ENCODE measurements around the gene MRI1. TPM values are rescaled to one million over a fixed set of nuclear protein-coding genes. Genes with fewer than 3 reads are reported as not detected.

The MRI1 gene
- 35.5 and 38.2 TPM in 2 replicates for total RNA-seq

DNA sequence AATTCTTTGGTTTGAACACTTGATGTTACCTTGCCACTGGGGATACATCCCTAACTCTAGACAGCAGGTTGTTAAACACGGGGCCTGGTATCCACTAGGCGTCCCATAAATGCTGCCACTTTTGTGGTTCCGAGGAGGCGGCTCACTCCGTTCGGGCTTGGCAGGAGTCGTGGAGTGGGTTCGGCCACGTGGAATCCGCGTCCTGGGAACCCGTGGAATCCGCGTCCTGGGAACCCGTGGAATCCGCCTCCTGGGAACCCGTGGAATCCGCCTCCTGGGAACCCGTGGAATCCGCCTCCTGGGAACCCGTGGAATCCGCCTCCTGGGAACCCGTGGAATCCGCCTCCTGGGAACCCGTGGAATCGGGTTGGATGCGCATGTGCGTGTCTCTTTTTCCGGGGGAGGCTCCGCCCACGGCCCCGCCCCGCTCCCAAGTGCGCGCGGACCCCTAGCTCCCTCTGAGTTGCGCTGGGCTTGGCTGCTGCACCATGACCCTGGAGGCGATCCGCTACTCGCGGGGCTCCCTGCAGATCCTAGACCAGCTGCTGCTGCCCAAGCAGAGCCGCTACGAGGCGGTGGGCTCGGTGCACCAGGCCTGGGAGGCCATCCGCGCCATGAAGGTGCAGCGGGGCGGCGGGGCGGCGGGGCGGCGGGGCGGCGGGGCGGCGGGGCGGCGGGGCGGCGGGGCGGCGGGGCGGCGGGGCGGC lies at the start of gene MRI1:
TSS of gene MRI1 (plus strand) at position 422 of the 707 bp plus-strand sequence. CDS start at position 489, 67 bp downstream.

DNA sequence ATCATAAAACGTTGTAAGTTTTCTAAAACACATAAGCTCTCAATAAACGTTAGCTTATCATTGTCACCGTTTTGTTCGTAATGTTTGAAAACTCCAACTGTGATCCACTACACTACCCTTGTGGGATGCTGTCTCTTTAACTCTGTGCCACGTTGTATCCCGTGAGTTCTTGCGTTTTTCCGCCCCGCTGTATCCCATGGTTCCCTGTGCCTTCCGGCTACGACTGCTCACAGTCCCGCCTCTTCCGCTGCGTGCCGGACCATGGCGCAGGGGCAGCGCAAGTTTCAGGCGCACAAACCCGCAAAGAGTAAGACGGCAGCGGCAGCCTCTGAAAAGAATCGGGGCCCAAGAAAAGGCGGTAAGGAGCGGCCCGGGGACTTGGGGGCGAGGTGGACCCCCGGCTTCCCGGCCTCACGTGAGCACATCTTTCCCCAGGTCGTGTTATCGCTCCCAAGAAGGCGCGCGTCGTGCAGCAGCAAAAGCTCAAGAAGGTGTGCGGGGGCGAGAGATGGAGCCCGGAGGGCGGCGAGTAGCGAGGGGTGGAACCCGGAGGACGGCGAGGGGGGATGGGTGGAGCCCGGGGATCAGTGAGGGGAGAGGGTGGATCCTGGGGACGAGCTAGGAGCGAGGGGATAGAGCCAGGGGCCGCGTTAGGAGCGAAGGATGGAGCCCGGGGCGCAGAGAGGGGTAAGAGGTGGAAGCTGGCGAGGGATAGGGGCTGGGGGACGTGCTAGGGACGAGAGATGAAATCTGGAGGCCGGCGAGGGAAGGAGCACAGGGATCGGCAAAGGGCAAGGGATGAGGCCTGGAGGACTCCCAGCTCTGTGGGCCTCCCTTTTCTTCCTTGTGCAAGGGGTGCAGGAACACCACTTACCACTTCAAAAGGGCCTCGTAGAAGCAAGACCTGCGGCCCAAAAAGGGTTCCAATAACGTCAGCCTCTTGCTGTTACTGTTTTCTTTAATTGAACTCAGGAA lies 10.2 kb downstream of the MRI1 start, which contains the start of gene C19orf53:
TSS of gene C19orf53 (plus strand) at position 240 of the 975 bp plus-strand sequence. CDS start at position 262, 22 bp downstream.

DNA sequence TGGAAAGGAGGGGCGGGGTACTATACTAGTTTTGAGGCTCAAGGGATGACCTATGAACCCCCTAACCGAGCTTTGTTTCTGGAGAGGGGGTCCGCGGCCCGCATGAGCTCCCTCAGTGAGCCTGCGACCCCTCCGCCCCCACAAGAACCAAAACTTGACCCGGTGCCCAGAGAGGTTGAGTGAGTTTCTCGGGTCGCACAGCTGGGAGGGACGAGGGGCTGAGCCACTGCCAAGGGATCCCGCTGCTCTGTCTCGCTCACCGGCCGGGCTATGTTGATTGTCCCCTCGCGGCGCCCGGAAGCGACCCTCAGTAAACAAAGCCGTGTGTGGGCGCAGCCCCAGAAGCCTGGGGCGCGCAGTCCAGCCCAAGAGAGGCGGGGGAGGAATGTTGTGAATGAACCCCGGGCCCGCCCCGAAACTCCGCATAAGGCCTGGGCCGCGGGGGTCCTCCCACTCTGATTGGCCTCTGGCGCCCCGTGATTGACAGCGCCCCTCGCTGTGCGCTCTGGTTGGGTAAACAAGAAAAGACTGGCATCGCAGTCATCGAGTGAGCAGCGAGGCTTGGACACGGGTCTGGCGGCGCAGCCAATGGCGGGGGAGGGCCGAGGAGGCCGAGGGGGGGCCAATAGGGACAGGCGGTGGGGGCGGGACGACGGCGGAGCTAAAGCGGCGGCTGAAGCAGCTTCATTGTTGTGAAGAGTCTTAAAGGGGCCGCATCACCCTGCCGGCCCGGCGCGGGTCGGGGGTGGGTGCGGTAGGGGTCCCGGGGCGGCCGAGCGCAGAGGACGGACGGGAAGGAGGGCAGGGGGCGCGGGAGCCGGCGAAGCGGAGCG lies 30.7 kb downstream of the MRI1 start, which contains the start of gene ZSWIM4:
TSS of gene ZSWIM4 (plus strand) at position 687 of the 833 bp plus-strand sequence. CDS start 206 bp downstream, outside the sequence.

Other genes starting within 250 kb of the MRI1 start
- 187 and 305 TPM in 2 replicates for gene C19orf53, start 9.9 kb downstream of the MRI1 start, total RNA-seq
- 3.8 and 6.7 TPM in 2 replicates for gene ZSWIM4, start 30.9 kb downstream of the MRI1 start, total RNA-seq
- gene NANOS3, start 112.6 kb downstream of the MRI1 start, total RNA-seq: 0.39 TPM in 1 of 2 replicates, not detected in the other
- 0.04 TPM in 1 of 2 replicates, not detected in the other for gene BRME1, start 141.6 kb downstream of the MRI1 start, total RNA-seq
- 19.5 and 24.7 TPM in 2 replicates for gene CC2D1A, start 141.7 kb downstream of the MRI1 start, total RNA-seq
- gene PODNL1, start 173.9 kb downstream of the MRI1 start, total RNA-seq: 0.16 and 0.23 TPM in 2 replicates
- gene DCAF15, start 188.0 kb downstream of the MRI1 start, total RNA-seq: 29.4 and 34.6 TPM in 2 replicates
- gene RFX1, start 241.8 kb downstream of the MRI1 start, total RNA-seq: 2.6 and 2.8 TPM in 2 replicates